H9 (cell line): Measurements from ENCODE around the gene PRR23E. TPM values are rescaled to one million over a fixed set of nuclear protein-coding genes. Genes with fewer than 3 reads are reported as not detected.

Experiments
- DNase-seq: peaks from one replicate; pipeline ENCODE4 v3.0.0-alpha.2; 2017
- H2AFZ ChIP-seq: one replicate; pipeline ENCODE4 v1.6.1; 2013; ENCODE audit warnings: mild to moderate bottlenecking, low read length, control low read depth, moderate library complexity
- H2AK5ac ChIP-seq: 2 replicates; pipeline ENCODE4 v1.6.1; 2013; ENCODE audit warnings: low read length, control low read depth, mixed read lengths; ENCODE audit not compliant: insufficient read length
- H2BK120ac ChIP-seq: one replicate; pipeline ENCODE4 v1.6.1; 2013; ENCODE audit warnings: low read depth, mild to moderate bottlenecking, low read length, control low read depth, inconsistent platforms; ENCODE audit not compliant: poor library complexity, severe bottlenecking
- H2BK12ac ChIP-seq: 2 replicates; pipeline ENCODE4 v1.6.1; 2013; ENCODE audit warnings: low read length, control low read depth, mixed read lengths, low read depth; ENCODE audit not compliant: insufficient read length
- H2BK15ac ChIP-seq: 2 replicates; pipeline ENCODE4 v1.6.1; 2013; ENCODE audit warnings: low read depth, low read length, control low read depth
- H2BK20ac ChIP-seq: one replicate; pipeline ENCODE4 v1.6.1; 2013; ENCODE audit warnings: low read depth, mild to moderate bottlenecking, low read length, control low read depth, inconsistent platforms; ENCODE audit not compliant: poor library complexity, severe bottlenecking
- H2BK5ac ChIP-seq: 2 replicates; pipeline ENCODE4 v1.6.1; 2013; ENCODE audit warnings: low read length, control low read depth, mixed read lengths; ENCODE audit not compliant: insufficient read length
- H3K14ac ChIP-seq: 2 replicates; pipeline ENCODE4 v1.6.1; 2013; ENCODE audit warnings: low read length, control low read depth; ENCODE audit not compliant: insufficient read depth
- H3K18ac ChIP-seq: 2 replicates; pipeline ENCODE4 v1.6.1; 2013; ENCODE audit warnings: low read depth, mild to moderate bottlenecking, mixed read lengths, low read length, control low read depth; ENCODE audit not compliant: insufficient read length
- H3K23ac ChIP-seq: 2 replicates; pipeline ENCODE4 v1.6.1; 2013; ENCODE audit warnings: low read length, control low read depth, mixed read lengths, low read depth; ENCODE audit not compliant: insufficient read length
- H3K23me2 ChIP-seq: 2 replicates; pipeline ENCODE4 v1.6.1; 2013; ENCODE audit warnings: low read depth, mild to moderate bottlenecking, mixed read lengths, low read length, control low read depth; ENCODE audit not compliant: insufficient read length, poor library complexity, severe bottlenecking
- H3K27ac ChIP-seq: 2 replicates; pipeline ENCODE4 v1.5.1; 2013; ENCODE audit warnings: low read length, control low read depth, mixed read lengths, low read depth; ENCODE audit not compliant: insufficient read length
- H3K27me3 ChIP-seq: 2 replicates; pipeline ENCODE4 v1.6.1; 2013; ENCODE audit warnings: low read length, control low read depth, inconsistent platforms; ENCODE audit not compliant: insufficient read depth
- H3K4ac ChIP-seq: 2 replicates; pipeline ENCODE4 v1.6.1; 2013; ENCODE audit warnings: low read depth, mild to moderate bottlenecking, control low read depth, inconsistent platforms, low read length, moderate library complexity
- H3K4me1 ChIP-seq: 2 replicates; pipeline ENCODE4 v1.6.1; 2013; ENCODE audit warnings: low read length, control low read depth, inconsistent platforms; ENCODE audit not compliant: insufficient read depth
- H3K4me2 ChIP-seq: 2 replicates; pipeline ENCODE4 v1.6.1; 2013; ENCODE audit warnings: low read length, control low read depth, mixed read lengths; ENCODE audit not compliant: insufficient read length, insufficient read depth
- H3K56ac ChIP-seq: 2 replicates; pipeline ENCODE4 v1.6.1; 2013; ENCODE audit warnings: low read depth, mild to moderate bottlenecking, mixed read lengths, low read length, control low read depth; ENCODE audit not compliant: insufficient read length
- H3K79me1 ChIP-seq: 2 replicates; pipeline ENCODE4 v1.6.1; 2013; ENCODE audit warnings: low read depth, mild to moderate bottlenecking, moderate library complexity, low read length, control low read depth, inconsistent platforms; ENCODE audit not compliant: insufficient read depth, poor library complexity, severe bottlenecking
- H3K79me2 ChIP-seq: 2 replicates; pipeline ENCODE4 v1.6.1; 2013; ENCODE audit warnings: low read length, control low read depth, inconsistent platforms; ENCODE audit not compliant: insufficient read depth
- H3K9ac ChIP-seq: 2 replicates; pipeline ENCODE4 v1.6.1; 2013; ENCODE audit warnings: low read length, control low read depth, mixed read lengths; ENCODE audit not compliant: insufficient read length; ENCODE audit errors: extremely low read depth
- H3K9me3 ChIP-seq: one replicate; pipeline ENCODE4 v1.6.1; 2013; ENCODE audit warnings: low read depth, low read length, inconsistent platforms; ENCODE audit not compliant: control insufficient read depth
- H3T11ph ChIP-seq: one replicate; pipeline ENCODE4 v1.6.1; 2013; ENCODE audit warnings: mild to moderate bottlenecking, low read length, control low read depth, inconsistent platforms
- H4K20me1 ChIP-seq: one replicate; pipeline ENCODE4 v1.6.1; 2013; ENCODE audit not compliant: control insufficient read depth, insufficient read length, insufficient read depth
- H4K5ac ChIP-seq: 2 replicates; pipeline ENCODE4 v1.6.1; 2013; ENCODE audit warnings: low read depth, mild to moderate bottlenecking, mixed read lengths, low read length, control low read depth; ENCODE audit not compliant: insufficient read length
- H4K8ac ChIP-seq: replicated peaks from 2 replicates; pipeline ENCODE4 v1.6.1; 2013; ENCODE audit warnings: low read length, control low read depth, mixed read lengths, low read depth; ENCODE audit not compliant: insufficient read length
- H4K91ac ChIP-seq: 2 replicates; pipeline ENCODE4 v1.6.1; 2013; ENCODE audit warnings: low read depth, mild to moderate bottlenecking, moderate library complexity, mixed read lengths, low read length, control low read depth; ENCODE audit not compliant: insufficient read length
- H3K27ac Mint-ChIP-seq, 3 experiments: 2 replicates in 2 of 3; 3 replicates in 1 of 3; pipeline ENCODE4 v1.8.0; 2020 to 2021; ENCODE audit warnings: mixed read lengths in 3 of 3, mild to moderate bottlenecking in 1 of 3, moderate library complexity in 1 of 3
- H3K27me3 Mint-ChIP-seq: 2 replicates; pipeline ENCODE4 v1.8.0; 2021; ENCODE audit warnings: low read depth, mild to moderate bottlenecking, moderate library complexity, mixed read lengths
- H3K36me3 Mint-ChIP-seq, 3 experiments: 2 replicates in 2 of 3; 3 replicates in 1 of 3; pipeline ENCODE4 v1.8.0; 2020 to 2021; ENCODE audit warnings: low read depth in 3 of 3, mixed read lengths in 3 of 3; ENCODE audit not compliant: insufficient read depth in 1 of 3
- H3K4me1 Mint-ChIP-seq, 2 experiments: 2 replicates each; pipeline ENCODE4 v1.8.0; 2020; ENCODE audit warnings: mixed read lengths in 2 of 2
- H3K4me3 Mint-ChIP-seq, 2 experiments: 2 replicates in 1 of 2; 3 replicates in 1 of 2; pipeline ENCODE4 v1.8.0; 2020 to 2021; ENCODE audit warnings: mild to moderate bottlenecking in 2 of 2, mixed read lengths in 2 of 2, moderate library complexity in 1 of 2
- H3K9me3 Mint-ChIP-seq, 2 experiments: 2 replicates in 1 of 2; 3 replicates in 1 of 2; pipeline ENCODE4 v1.8.0; 2020; ENCODE audit warnings: mild to moderate bottlenecking in 2 of 2, mixed read lengths in 2 of 2, moderate library complexity in 1 of 2
- CTCF ChIP-seq: fragments of 200-600 bp; sonication (generic); conservative IDR thresholded peaks from 3 replicates; pipeline ENCODE4 v1.8.0; 2021; ENCODE audit warnings: antibody characterized with exemption, mild to moderate bottlenecking
- WGBS: extraction: QIAGEN DNeasy Blood & Tissue Kit; methylation state at CpG from one replicate; pipeline ENCODE4 v1.1.7; 2013; ENCODE audit warnings: missing lambda C conversion rate, low lambda C conversion rate, mixed read lengths; ENCODE audit not compliant: insufficient read length; ENCODE audit errors: extremely low coverage; 5-methylcytosine and 5-hydroxymethylcytosine counted together
- total RNA-seq: library from RNA; stranded (reverse); gene quantifications from 2 replicates; pipeline ENCODE4 v1.2.1, GENCODE V29; 2021

The PRR23E gene
- total RNA-seq, 1 experiment from 2014 or later: not detected

GRCh38 chr3:127183931-127184869 is 8.7 kb upstream of the PRR23E start:
- no peak overlapping the region for H3K9ac ChIP-seq
- no peak overlapping the region for H3K56ac ChIP-seq
- no peaks in the 10 kb centered on the region for H3K4me1 ChIP-seq
- H3K79me1 ChIP-seq: no peaks in the 10 kb centered on the region
- H3K27me3 Mint-ChIP-seq: no peaks in the 10 kb centered on the region; the same call in 1 of the 2 replicates
- H3K18ac ChIP-seq: no peak overlapping the region
- H3K9me3 Mint-ChIP-seq: no peaks in the 10 kb centered on the region
- H4K5ac ChIP-seq: no peak overlapping the region
- no peak overlapping the region for H2BK5ac ChIP-seq
- H2BK120ac ChIP-seq: no peak overlapping the region
- no peak overlapping the region for H3K4ac ChIP-seq
- H3K36me3 Mint-ChIP-seq: no peaks in the 10 kb centered on the region
- no peaks in the 10 kb centered on the region; the same call in 1 of the 2 replicates for H3K27me3 ChIP-seq
- no peak overlapping the region for H3K27ac ChIP-seq
- H2AK5ac ChIP-seq: no peak overlapping the region
- H3K79me2 ChIP-seq: no peaks in the 10 kb centered on the region
- H3K14ac ChIP-seq: no peak overlapping the region
- peaks cover 16 to 28% of the 10 kb centered on the region in 2 experiments for H3K4me1 Mint-ChIP-seq
- H2BK12ac ChIP-seq: no peak overlapping the region
- no peak for DNase-seq
- peak overlapping the region in 2 of 3 experiments; percentile 57 to 60; a peak in 3 of 7 replicates for H3K27ac Mint-ChIP-seq
- H4K20me1 ChIP-seq: no peaks in the 10 kb centered on the region
- no peak for TF ChIP-seq CTCF
- no peak overlapping the region for H2AFZ ChIP-seq
- no peak overlapping the region for H3K4me2 ChIP-seq
- no peak overlapping the region for H3T11ph ChIP-seq
- H3K9me3 ChIP-seq: no peaks in the 10 kb centered on the region
- H4K8ac ChIP-seq: no peak overlapping the region
- no peak overlapping the region for H2BK20ac ChIP-seq
- H3K23me2 ChIP-seq: no peaks in the 10 kb centered on the region
- H3K4me3 Mint-ChIP-seq: no peak overlapping the region
- H3K23ac ChIP-seq: no peak overlapping the region
- no CpG with 5 or more reads among the region's 23 CpGs for WGBS
- H2BK15ac ChIP-seq: no peak overlapping the region
- H4K91ac ChIP-seq: no peak overlapping the region
